HG02798 (cell line): ENCODE results near the gene RNASE9.
"Not testable (repeated sequence)": the region's sequence is repeated elsewhere in the genome, so short reads cannot be mapped to it uniquely, and the experiment has no call there.

Experiments used
- ATAC-seq: cut with Tn5 transposase; IDR thresholded peaks from one replicate; pipeline ENCODE4 v1.9.1; 2021; ENCODE audit warnings: mild to moderate bottlenecking; ENCODE audit not compliant: unreplicated experiment, poor library complexity

RNASE9 gene

GRCh38 chr14:20560961-20561360, at the start of gene RNASE9:
TSS of gene RNASE9 (minus strand) at chr14:20561047.
- no peak for ATAC-seq

GRCh38 chr14:20610002-20610765, 49.3 kb upstream of the RNASE9 start:
- ATAC-seq: no peak

DNA sequence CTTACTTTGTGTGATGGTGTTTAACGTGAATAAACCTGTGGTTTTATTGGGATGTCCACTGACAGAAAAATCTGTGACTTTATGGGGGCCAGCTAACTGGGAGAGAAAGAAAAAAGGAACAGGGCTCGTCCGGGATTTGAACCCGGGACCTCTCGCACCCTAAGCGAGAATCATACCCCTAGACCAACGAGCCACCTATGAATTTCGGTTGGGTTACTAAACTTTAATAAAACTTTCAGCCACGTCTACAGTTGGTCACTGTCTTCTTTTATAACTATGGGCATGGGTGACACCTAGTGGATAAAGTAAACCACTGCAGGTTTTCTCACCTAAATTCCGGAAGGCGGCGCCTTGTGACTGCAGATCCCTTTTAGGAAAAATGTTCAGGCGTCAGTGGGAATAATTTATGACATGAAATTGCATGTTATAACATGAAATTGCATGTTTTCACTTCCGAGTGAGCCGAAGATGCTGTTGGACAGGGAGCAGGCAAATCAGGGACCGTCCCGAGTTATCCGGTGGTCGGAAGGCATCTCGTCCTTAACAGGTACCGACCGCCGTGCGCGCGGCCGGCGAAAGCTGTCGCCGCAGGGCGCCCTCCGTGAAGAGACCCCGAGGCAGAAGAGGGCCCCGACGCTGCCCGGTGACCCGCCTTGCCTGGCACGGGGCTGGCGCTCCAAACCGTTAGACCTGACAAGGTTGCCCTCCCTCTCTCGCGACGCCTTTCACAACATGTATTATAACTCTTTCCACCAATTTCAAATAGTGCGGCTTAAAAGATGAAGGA, 48.6 kb upstream of the RNASE9 start:
- peak; percentile 19 for ATAC-seq

GRCh38 chr14:20608383-20609110, 47.7 kb upstream of the RNASE9 start:
- ATAC-seq: no peak

DNA sequence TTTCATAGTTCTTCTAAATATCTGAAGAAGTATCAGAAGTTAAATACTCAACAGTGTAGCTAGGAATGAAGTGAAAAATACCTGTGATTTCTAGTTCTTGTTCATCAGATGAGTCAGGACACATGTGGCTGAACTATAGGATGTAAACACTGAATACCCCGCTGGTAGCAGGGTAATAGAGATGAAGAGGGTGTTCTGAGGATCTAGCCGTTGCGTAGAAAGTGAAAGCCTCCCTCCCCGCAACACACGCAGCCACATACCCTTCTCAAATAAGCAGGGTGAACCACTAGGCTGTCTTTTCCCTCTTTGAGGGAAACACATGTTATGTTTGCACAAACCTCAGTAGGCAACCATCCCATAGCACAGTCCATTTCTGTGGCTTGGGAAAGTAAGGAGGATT, 46.8 kb upstream of the RNASE9 start:
- ATAC-seq: no peak

- no peak for ATAC-seq
Observed at GRCh38 chr14:20606902-20607242, 46.0 kb upstream of the RNASE9 start.

DNA sequence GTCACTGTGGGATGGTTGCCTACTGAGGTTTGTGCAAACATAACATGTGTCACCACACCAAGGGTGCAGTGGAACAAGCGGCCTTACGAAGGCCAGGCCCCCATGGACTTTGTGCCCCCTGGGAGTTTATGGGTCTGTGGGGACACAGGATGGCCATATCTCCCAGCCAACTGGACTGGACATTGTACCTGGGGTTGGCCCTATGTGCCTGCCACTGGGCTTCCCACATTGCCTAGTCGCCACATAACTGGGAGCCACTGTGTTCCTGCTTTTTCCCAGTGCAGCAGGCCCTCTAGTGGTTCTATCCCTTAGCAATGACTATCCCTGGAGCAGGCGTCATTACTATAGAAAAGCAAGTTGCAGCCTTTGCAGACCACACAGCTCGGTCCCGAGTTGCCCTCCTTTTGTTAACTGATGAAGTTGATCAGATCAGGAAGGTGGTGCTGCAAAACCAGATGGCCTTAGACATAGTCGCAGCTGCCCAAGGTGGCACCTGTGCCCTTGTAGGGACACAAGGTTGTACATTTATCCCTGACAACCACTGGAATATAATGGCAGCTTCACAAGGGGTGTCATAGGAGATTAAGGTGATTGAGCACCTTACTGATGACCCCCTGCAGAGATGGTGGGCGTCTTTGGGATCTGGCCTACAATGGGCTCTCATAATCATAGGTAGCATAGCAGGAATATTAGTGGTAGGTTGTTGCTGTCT, 45.5 kb upstream of the RNASE9 start:
- ATAC-seq: no peak

GRCh38 chr14:20603813-20604690, 43.2 kb upstream of the RNASE9 start:
- no peak for ATAC-seq

GRCh38 chr14:20602583-20602982, 41.7 kb upstream of the RNASE9 start:
- ATAC-seq: no peak

- no peak for ATAC-seq
Observed at GRCh38 chr14:20601522-20601921, 40.7 kb upstream of the RNASE9 start.

DNA sequence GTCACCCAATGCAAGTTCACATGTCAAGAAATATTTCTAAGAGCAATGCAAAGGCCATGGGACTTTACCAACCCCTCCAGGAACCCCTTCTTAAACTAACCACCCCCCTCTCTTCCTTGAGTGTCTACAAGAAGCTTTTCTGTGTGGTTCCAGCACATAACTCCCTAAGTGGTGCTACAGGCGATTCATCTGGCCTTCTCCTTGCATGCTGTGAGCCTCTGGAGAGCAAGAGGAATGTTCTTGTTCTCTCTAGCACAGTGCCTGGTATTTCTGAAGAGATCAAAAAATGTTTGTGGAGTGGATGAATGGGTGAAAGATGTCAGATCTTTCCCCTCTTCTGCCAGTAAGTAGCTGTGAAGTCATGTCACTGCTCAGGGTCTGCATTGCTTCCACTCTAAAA, 36.3 kb upstream of the RNASE9 start:
- no peak for ATAC-seq

DNA sequence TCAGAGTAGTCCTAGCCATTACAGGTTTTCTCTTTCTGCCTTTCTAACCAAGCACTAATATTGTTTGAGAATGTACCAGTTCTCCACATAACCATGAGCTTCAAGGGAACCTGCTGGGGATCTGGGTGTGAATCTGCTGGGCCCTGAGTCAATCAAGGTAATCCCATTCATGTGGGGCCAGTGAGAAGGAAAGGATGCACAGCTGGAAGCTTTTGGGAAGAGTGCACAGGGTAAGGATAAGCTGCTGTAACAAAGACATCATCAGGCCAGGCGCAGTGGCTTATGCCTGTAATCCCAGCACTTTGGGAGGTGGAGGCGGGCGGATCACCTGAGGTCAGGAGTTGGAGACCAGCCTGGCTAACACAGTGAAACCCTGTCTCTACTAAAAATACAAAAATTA, 34.9 kb upstream of the RNASE9 start:
- ATAC-seq: not testable (repeated sequence)

DNA sequence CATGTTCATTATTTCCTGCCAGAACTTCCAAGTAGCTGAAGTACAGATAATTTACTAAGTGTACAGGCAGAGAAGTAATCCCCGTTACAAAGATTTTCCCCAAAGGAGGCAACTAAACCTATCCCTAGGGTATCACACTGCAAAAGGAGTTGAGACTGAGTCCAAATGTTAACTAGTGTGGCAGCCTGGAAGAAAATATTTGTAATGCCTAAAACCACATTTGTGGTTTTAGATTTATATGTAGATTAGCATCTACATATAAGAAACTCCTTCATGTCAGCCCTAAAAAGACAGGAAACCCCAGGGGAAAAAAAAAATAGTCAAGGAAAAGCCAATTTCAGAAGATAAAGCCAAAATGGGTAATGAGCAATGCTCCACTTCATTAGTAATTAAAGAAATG, 31.7 kb upstream of the RNASE9 start:
- ATAC-seq: no peak

DNA sequence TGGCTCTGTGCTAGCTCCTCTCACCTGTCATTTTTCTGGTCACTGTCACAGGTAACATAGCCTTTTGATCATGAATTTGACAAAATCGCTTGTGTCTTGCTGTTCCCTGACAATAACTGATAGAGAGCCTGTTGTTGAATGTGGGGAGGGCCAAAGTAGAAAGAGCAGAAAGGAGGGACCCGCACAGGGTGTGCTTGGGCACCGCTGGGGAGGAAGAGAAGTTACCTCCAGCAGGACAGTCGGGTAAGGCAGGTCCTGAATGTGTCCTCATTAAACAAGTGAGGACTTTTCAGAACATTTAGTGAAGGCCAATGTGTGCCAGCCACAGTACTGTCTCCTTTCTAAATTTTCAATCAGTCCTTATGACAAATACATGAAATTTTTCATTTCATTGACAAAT, 30.4 kb upstream of the RNASE9 start, which contains the start of gene RNASE12:
RNASE12 (minus strand) TSS at position 142 of the 400 bp plus-strand sequence. CDS start 653 bp downstream, outside the sequence.
- no peak for ATAC-seq

DNA sequence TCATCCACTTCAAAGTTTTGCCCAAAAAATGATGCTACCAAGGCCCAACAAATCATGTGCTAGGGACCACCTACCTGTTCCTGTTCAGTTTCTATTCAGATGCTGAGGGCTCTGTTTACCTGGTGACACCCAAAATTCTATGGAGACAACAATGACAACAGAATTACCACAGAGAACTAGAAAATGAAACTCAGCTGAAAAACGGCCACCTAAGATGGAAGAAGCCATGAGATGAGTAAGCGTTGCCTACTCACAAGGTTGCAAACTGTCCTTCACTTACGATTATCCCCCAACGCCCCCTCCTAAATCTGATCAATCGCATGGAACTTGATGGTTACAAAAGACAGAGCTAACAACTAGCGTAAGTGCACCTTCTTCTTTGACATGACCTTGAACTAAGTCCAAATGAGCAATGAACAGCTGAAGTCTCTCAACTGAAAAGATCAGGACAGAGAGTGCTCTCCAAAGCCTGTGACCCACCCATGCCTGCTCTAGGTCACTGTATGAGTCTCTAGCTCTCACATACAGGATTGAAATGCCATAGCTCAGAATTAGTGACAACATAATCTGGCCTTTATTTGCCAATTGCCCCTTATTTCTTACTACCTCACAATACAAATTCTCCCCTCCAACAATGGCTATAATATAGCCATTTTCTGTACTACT, 26.8 kb upstream of the RNASE9 start, which contains the start of gene RNASE11:
RNASE11 (minus strand) TSS at position 513 of the 666 bp plus-strand sequence.
- no peak for ATAC-seq

DNA sequence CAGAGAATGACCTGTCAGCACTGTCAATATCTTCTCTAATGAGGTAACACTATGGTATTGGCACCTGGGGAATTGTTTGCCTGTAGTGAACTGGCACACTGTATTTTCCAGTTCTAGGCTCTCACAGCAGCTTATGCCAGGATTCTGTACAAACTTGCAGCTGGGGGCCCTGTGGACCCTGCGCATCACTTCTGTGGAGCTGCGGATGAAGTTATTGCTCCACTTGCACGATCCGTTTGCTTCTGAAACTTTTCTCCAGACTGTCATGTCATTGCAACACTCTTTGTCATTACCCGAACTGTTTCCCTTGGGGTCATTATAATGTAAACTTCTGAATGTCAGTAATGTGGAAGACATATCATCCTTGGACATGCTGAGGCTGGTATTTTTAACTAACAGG, 23.1 kb upstream of the RNASE9 start:
- ATAC-seq: no peak

DNA sequence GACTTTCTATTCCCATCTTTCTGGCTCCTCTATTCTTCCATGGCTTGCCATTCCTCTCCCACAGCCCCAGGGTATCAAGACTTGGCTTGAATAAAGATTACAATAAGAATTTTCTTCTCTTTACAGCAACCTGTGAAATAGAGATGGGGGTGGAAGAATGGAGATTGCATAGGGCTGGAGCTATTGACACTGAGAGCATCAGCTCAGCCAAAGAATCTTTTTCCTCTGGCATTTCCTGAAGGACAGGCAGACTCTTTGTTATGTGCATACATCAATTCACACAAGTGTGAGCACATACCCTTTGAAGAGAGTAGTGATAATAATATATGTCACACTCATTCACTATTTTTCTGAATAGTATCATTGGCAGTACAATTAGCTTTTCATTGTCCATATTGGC, 22.3 kb upstream of the RNASE9 start:
- no peak for ATAC-seq

DNA sequence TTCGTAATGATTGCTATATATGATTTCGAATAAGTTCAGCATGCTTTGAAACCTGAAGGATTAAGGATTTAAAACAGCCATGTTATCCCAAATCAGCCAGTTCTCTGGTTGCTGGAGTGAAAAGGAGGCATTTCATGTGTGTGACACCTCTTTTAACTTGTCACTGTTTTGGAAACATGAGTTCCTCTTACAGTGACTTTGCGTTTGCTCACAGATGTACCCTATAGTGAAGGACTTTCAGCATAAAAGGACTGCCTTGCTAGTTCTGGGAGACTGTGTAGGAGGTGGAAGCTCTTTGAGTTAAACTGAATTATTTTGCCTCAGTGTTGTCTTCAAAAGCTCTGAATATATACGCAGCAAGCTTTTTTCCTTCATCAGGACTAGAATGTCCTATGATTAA, 19.4 kb upstream of the RNASE9 start:
- ATAC-seq: no peak
